H1 (cell line): ENCODE results near the gene HABP4. TPM values are rescaled to one million over a fixed set of nuclear protein-coding genes. Genes with fewer than 3 reads are reported as not detected.
A peak's percentile ranks its signal among the peaks of the same experiment; 100 is the strongest.

Source experiments
- CTCF ChIA-PET: fragments of 300-600 bp; sonication (Branson Sonifier 250); formaldehyde crosslinking; loops from one replicate; lab custom pipeline; 2021; ENCODE audit not compliant: partially characterized antibody; lab: Charles Lee
- POLR2A ChIA-PET: fragments of 300-600 bp; sonication (Branson Sonifier 250); formaldehyde crosslinking; loops from one replicate; lab custom pipeline; 2021; ENCODE audit warnings: inconsistent platforms; ENCODE audit not compliant: partially characterized antibody; lab: Charles Lee
- DNase-seq, 2 experiments: peaks; one replicate each; pipeline versions ENCODE4 v3.0.0 to v3.0.0-alpha.2; 2010 to 2022; ENCODE audit warnings: low spot score in 2 of 2, low read depth in 1 of 2, mixed read lengths in 1 of 2
- FAIRE-seq: peaks from 2 replicates; lab custom pipeline; 2011; peaks lifted over from hg19 to GRCh38; lab: Jason Lieb, UNC
- H2AFZ ChIP-seq: 2 replicates; pipeline ENCODE4 v1.8.1; 2012; ENCODE audit warnings: low read length, inconsistent platforms
- H2AK5ac ChIP-seq: 2 replicates; pipeline ENCODE4 v1.6.1; 2013; ENCODE audit warnings: low read depth, low read length
- H2BK120ac ChIP-seq: replicated peaks from 2 replicates; pipeline ENCODE3; 2013; ENCODE audit warnings: low read depth, low read length, inconsistent platforms
- H2BK12ac ChIP-seq: 2 replicates; pipeline ENCODE4 v1.6.1; 2013; ENCODE audit warnings: low read depth, low read length
- H2BK15ac ChIP-seq: 2 replicates; pipeline ENCODE4 v1.6.1; 2013; ENCODE audit warnings: low read length
- H2BK20ac ChIP-seq: 2 replicates; pipeline ENCODE4 v1.6.1; 2013; ENCODE audit warnings: low read length
- H2BK5ac ChIP-seq: 2 replicates; pipeline ENCODE4 v1.6.1; 2013; ENCODE audit warnings: low read depth, low read length
- H3K14ac ChIP-seq: 2 replicates; pipeline ENCODE4 v1.6.1; 2013; ENCODE audit warnings: inconsistent platforms; ENCODE audit not compliant: insufficient read length
- H3K18ac ChIP-seq: 2 replicates; pipeline ENCODE4 v1.6.1; 2013; ENCODE audit warnings: low read length; ENCODE audit errors: extremely low read depth
- H3K23ac ChIP-seq: 2 replicates; pipeline ENCODE4 v1.6.1; 2013; ENCODE audit warnings: inconsistent platforms; ENCODE audit not compliant: insufficient read length
- H3K23me2 ChIP-seq: 2 replicates; pipeline ENCODE4 v1.6.1; 2013; ENCODE audit warnings: low read depth, low read length
- H3K27ac ChIP-seq: 2 replicates; pipeline ENCODE4 v1.6.1; 2011; ENCODE audit warnings: low read depth, low read length, inconsistent platforms
- H3K27me3 ChIP-seq, 4 experiments: replicated peaks in 1 of 4; 1 replicate in 1 of 4; 2 replicates in 3 of 4; pipeline versions ENCODE4 v1.6.1 to v1.8.1; 2011 to 2013; ENCODE audit warnings: low read length in 3 of 4, mild to moderate bottlenecking in 3 of 4, inconsistent platforms in 2 of 4, mixed read lengths in 2 of 4, moderate library complexity in 1 of 4; ENCODE audit not compliant: control insufficient read depth in 3 of 4, insufficient read depth in 3 of 4; ENCODE audit errors: extremely low read depth in 1 of 4
- H3K36me3 ChIP-seq, 4 experiments: 2 replicates each; pipeline versions ENCODE4 v1.6.1 to v1.8.1; 2011 to 2013; ENCODE audit warnings: mild to moderate bottlenecking in 4 of 4, low read length in 3 of 4, moderate library complexity in 2 of 4, control low read depth in 1 of 4, inconsistent platforms in 1 of 4; ENCODE audit not compliant: insufficient read depth in 4 of 4, control insufficient read depth in 2 of 4
- H3K4ac ChIP-seq: replicated peaks from 2 replicates; pipeline ENCODE3; 2013; ENCODE audit warnings: low read length, low read depth, mixed read lengths, inconsistent platforms; ENCODE audit not compliant: insufficient read length
- H3K4me1 ChIP-seq, 4 experiments: replicated peaks in 1 of 4; 1 replicate in 1 of 4; 2 replicates in 3 of 4; pipeline versions ENCODE4 v1.6.1 to v1.8.1; 2011 to 2013; ENCODE audit warnings: low read length in 3 of 4, inconsistent platforms in 2 of 4, mixed read lengths in 1 of 4; ENCODE audit not compliant: insufficient read depth in 4 of 4, control insufficient read depth in 3 of 4
- H3K4me2 ChIP-seq, 2 experiments: 2 replicates each; pipeline versions ENCODE4 v1.6.1 to v1.8.1; 2011 to 2013; ENCODE audit warnings: low read depth in 2 of 2, low read length in 2 of 2, control low read depth in 1 of 2, inconsistent platforms in 1 of 2, mild to moderate bottlenecking in 1 of 2; ENCODE audit not compliant: insufficient read depth in 1 of 2
- H3K4me3 ChIP-seq, 4 experiments: fragments of 200-600, 300-600 bp in 1 of 4; sonication (generic), shearing (Covaris generic), sonication (Bioruptor Twin) in 1 of 4; 2 replicates each; pipeline versions ENCODE4 v1.5.1 to v1.8.1; 2011 to 2016; ENCODE audit warnings: low read length in 4 of 4, low read depth in 3 of 4, control low read depth in 2 of 4, inconsistent platforms in 2 of 4, mild to moderate bottlenecking in 2 of 4, mixed read lengths in 1 of 4, moderate library complexity in 1 of 4; ENCODE audit not compliant: insufficient read depth in 2 of 4; ENCODE audit errors: extremely low read depth in 1 of 4
- H3K56ac ChIP-seq: replicated peaks from 2 replicates; pipeline ENCODE3; 2013; ENCODE audit warnings: low read depth, mild to moderate bottlenecking, mixed read lengths, low read length, inconsistent platforms; ENCODE audit not compliant: insufficient read length
- H3K79me1 ChIP-seq: 2 replicates; pipeline ENCODE4 v1.6.1; 2013; ENCODE audit warnings: low read depth, low read length, control low read depth
- H3K79me2 ChIP-seq, 2 experiments: 2 replicates each; pipeline versions ENCODE4 v1.6.1 to v1.8.1; 2012 to 2013; ENCODE audit warnings: low read length in 2 of 2, mild to moderate bottlenecking in 2 of 2, inconsistent platforms in 1 of 2; ENCODE audit not compliant: insufficient read depth in 2 of 2, control insufficient read depth in 1 of 2
- H3K9ac ChIP-seq, 4 experiments: replicated peaks in 1 of 4; 1 replicate in 1 of 4; 2 replicates in 3 of 4; pipeline versions ENCODE4 v1.6.1 to v1.8.1; 2011 to 2013; ENCODE audit warnings: low read depth in 3 of 4, low read length in 3 of 4, control low read depth in 2 of 4, mild to moderate bottlenecking in 2 of 4, moderate library complexity in 2 of 4, inconsistent platforms in 1 of 4; ENCODE audit errors: extremely low read depth in 1 of 4
- H3K9me3 ChIP-seq, 2 experiments: 2 replicates each; pipeline versions ENCODE4 v1.6.1 to v1.8.1; 2012 to 2013; ENCODE audit warnings: mild to moderate bottlenecking in 2 of 2, moderate library complexity in 2 of 2, control low read depth in 1 of 2, inconsistent platforms in 1 of 2, low read depth in 1 of 2, low read length in 1 of 2, mixed read lengths in 1 of 2; ENCODE audit not compliant: insufficient read depth in 2 of 2
- H4K20me1 ChIP-seq, 2 experiments: replicated peaks in 1 of 2; 2 replicates each; pipeline versions ENCODE3 to v1.8.1; 2011 to 2013; ENCODE audit warnings: inconsistent platforms in 2 of 2, low read length in 2 of 2, mild to moderate bottlenecking in 1 of 2; ENCODE audit not compliant: insufficient read depth in 2 of 2, control insufficient read depth in 1 of 2
- H4K5ac ChIP-seq: 2 replicates; pipeline ENCODE4 v1.6.1; 2013; ENCODE audit warnings: low read length, low read depth, mixed read lengths, inconsistent platforms; ENCODE audit not compliant: insufficient read length
- H4K8ac ChIP-seq: 2 replicates; pipeline ENCODE4 v1.8.0; 2013; ENCODE audit warnings: mild to moderate bottlenecking, moderate library complexity, low read length, inconsistent platforms; ENCODE audit not compliant: insufficient read depth; ENCODE audit errors: extremely low read depth
- H4K91ac ChIP-seq: replicated peaks from 2 replicates; pipeline ENCODE3; 2013; ENCODE audit warnings: low read length, mixed read lengths, inconsistent platforms; ENCODE audit not compliant: insufficient read length
- CHD2 ChIP-seq: IDR thresholded peaks from 2 replicates; pipeline ENCODE4 v1.6.1; 2012; ENCODE audit warnings: low read length, improper control_type of control experiment
- EZH2 ChIP-seq: fragments of 200-600 bp; sonication (generic); IDR thresholded peaks from 2 replicates; pipeline ENCODE4 v1.7.1; 2012; ENCODE audit warnings: low read depth, mild to moderate bottlenecking, moderate library complexity, low read length, inconsistent platforms; ENCODE audit not compliant: severe bottlenecking
- GTF2F1 ChIP-seq: IDR thresholded peaks from 2 replicates; pipeline ENCODE4 v1.6.1; 2012; ENCODE audit warnings: low read depth, low read length, improper control_type of control experiment, borderline replicate concordance
- HDAC2 ChIP-seq, 2 experiments: fragments of 300-600 bp in 1 of 2; sonication (generic) in 1 of 2; IDR thresholded peaks; 2 replicates each; pipeline ENCODE4 v1.6.1; 2011 to 2012; ENCODE audit warnings: low read depth in 2 of 2, low read length in 2 of 2, mild to moderate bottlenecking in 2 of 2, moderate library complexity in 2 of 2, borderline replicate concordance in 1 of 2, inconsistent platforms in 1 of 2
- POLR2A ChIP-seq, 2 experiments: IDR thresholded peaks; 1 replicate in 1 of 2; 2 replicates in 1 of 2; pipeline ENCODE4 v1.6.1; 2011; ENCODE audit warnings: low read depth in 2 of 2, low read length in 2 of 2, mild to moderate bottlenecking in 2 of 2; ENCODE audit errors: control extremely low read depth in 1 of 2
- POU5F1 ChIP-seq: IDR thresholded peaks from 2 replicates; pipeline ENCODE4 v1.6.1; 2011; ENCODE audit warnings: low read depth, mild to moderate bottlenecking, low read length, moderate library complexity
- RAD21 ChIP-seq, 2 experiments: IDR thresholded peaks in 1 of 2; conservative IDR thresholded peaks in 1 of 2; 2 replicates each; pipeline ENCODE4 v1.6.1; 2011; ENCODE audit warnings: low read depth in 2 of 2, low read length in 2 of 2, improper control_type of control experiment in 1 of 2, inconsistent platforms in 1 of 2, mild to moderate bottlenecking in 1 of 2, moderate library complexity in 1 of 2
- TAF7 ChIP-seq: optimal IDR thresholded peaks from 2 replicates; pipeline ENCODE3; 2011; ENCODE audit warnings: low read depth, mild to moderate bottlenecking, inconsistent platforms, low read length, moderate library complexity, borderline replicate concordance
- TBP ChIP-seq: IDR thresholded peaks from 2 replicates; pipeline ENCODE4 v1.6.1; 2011; ENCODE audit warnings: low read depth, low read length, improper control_type of control experiment
- WGBS, 2 experiments: shearing (Covaris generic) in 1 of 2; methylation state at CpG; one replicate each; pipeline versions ENCODE4 v1.1.6 to v1.1.7; 2013 to 2015; ENCODE audit warnings: low lambda C conversion rate in 2 of 2, mixed read lengths in 2 of 2, inconsistent platforms in 1 of 2, low coverage in 1 of 2, missing lambda C conversion rate in 1 of 2; ENCODE audit not compliant: insufficient replicate concordance in 2 of 2, insufficient coverage in 1 of 2, insufficient read length in 1 of 2; ENCODE audit errors: extremely low coverage in 1 of 2, missing lambda C conversion rate in 1 of 2; 5-methylcytosine and 5-hydroxymethylcytosine counted together
- polyA plus RNA-seq, 7 experiments: library from polyadenylated mRNA; depleted of rRNA in 3 of 7; stranded (reverse) in 5 of 7; unstranded in 2 of 7; fragments of >200 nt in 5 of 7; fragments of 200-250 nt in 2 of 7; gene quantifications; 1 replicate in 5 of 7; 2 replicates in 1 of 7; 4 replicates in 1 of 7; pipeline versions ENCODE4 v1.2.1 to v1.2.3, GENCODE V29; 2011 to 2013; ENCODE audit warnings: missing spikeins in 2 of 7, mixed read lengths in 2 of 7
- total RNA-seq: library from RNA; stranded (reverse); fragmentation: NEBNext Ultra II Directional; extraction: Animal tissue kit (Norgen Biotek cat#: 25700); gene quantifications from 2 replicates; pipeline ENCODE4 v1.2.1, GENCODE V29; 2021
- TF ChIP-seq, protein P1 (sequence below): IDR thresholded peaks from 2 replicates; pipeline ENCODE4 v1.6.1; 2012; ENCODE audit warnings: low read length, inconsistent platforms

Gene HABP4
- total and polyA plus RNA-seq, 2 of the 8 experiments (the other 6 are each of a cell fraction or from before 2014, with no cell fraction given), result 3.3 to 11.2 TPM

DNA sequence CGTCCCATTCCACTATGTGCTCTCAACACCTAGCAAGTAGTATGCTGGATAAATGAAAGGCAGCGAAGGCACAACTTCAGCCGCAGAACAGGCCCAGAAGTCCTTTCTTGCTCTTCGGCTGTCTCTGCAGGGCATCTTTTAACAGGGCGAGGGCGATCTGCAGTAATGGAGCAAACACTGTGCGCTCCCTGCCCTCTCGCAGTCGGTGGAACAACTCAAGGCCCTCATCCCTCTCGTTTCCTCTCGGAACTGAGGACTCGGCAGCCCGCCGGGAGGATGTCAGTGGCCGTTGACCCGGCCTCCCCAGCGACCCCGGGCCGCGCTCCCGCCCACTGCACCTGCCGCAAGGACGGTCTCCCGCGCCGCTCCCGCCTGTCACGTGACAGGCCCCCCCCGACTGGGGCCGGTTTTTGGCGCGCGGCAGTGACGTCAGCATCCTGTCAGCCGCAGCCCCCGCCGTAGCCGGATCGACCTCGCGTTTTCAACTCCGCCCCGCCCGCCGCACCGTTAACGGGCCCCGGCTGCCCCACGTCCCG lies 32.9 kb upstream of the HABP4 start:
- Histone ChIP-seq H3K4me1 (peaks cover 0 to 14% (median 7%) of the 10 kb centered on the region in 4 experiments), H4K8ac (peak overlapping the region; percentile 75), H3K79me1 (peaks cover 4% of the 10 kb centered on the region; the same call in 1 of the 2 replicates), H2BK5ac (peak overlapping the region; percentile 57), H3K18ac (no peak overlapping the region), H4K20me1 (peaks cover 6 to 10% of the 10 kb centered on the region in 2 experiments), H3K4me3 (peak overlapping the region; percentile 66 to 93 (median 82)), H4K91ac (no peak overlapping the region), H2BK15ac (no peak overlapping the region), H4K5ac (peak overlapping the region; percentile 59), H3K23me2 (peaks cover 12% of the 10 kb centered on the region), H2BK12ac (no peak overlapping the region), H3K27me3 (no peaks in the 10 kb centered on the region), H2AFZ (peak overlapping the region; percentile 25; the same call in 1 of the 2 replicates), H2AK5ac (no peak overlapping the region), H2BK20ac (no peak overlapping the region), H3K14ac (no peak overlapping the region), H3K9me3 (no peaks in the 10 kb centered on the region), H3K36me3 (no peaks in the 10 kb centered on the region), H3K4me2 (peak overlapping the region; percentile 88 to 98), H2BK120ac (no peak overlapping the region), H3K23ac (no peak overlapping the region), H3K4ac (no peak overlapping the region), H3K27ac (no peak overlapping the region), H3K9ac (peak overlapping the region; percentile 67 to 90 (median 82)), H3K79me2 (peaks cover 2 to 47% of the 10 kb centered on the region in 2 experiments; a peak in 3 of 4 replicates), H3K56ac (no peak overlapping the region)
- ChIA-PET CTCF (no interaction called here), POLR2A (interaction anchor here (1.0 to 1.3 kb wide), 4 partner anchors 10 to 89 kb away, joined by 3 to 6 read pairs (median 3); partner anchors contain the start of gene HABP4)
- FAIRE-seq (no peak), DNase-seq (peak; percentile 50 to 92)
- WGBS, 2 experiments, result 3% methylated on average over 15 of the region's 50 CpGs; no CpG with 5 or more reads in 1 of the 2 experiments
- TF ChIP-seq TAF7, result no peak
- TF ChIP-seq RAD21 (IDR thresholded peaks at IDR 0.05 in 1 of 2, conservative IDR thresholded peaks at IDR 0.05 in 1 of 2; ENCODE audit: low read depth in 2 of 2, low read length in 2 of 2), result no peak
- TF ChIP-seq CHD2, result 0 out of 2 replicates have a peak, but pooled peaks have one; percentile 19
- peak; percentile 46 to 58; a peak in 2 of 3 replicates for TF ChIP-seq POLR2A (IDR thresholded peaks at IDR 0.05; ENCODE audit: control extremely low read depth in 1 of 2, low read depth in 2 of 2, low read length in 2 of 2)
- TF ChIP-seq TBP, result peak; percentile 62; the same call in 1 of the 2 replicates
- no peak for TF ChIP-seq EZH2
- TF ChIP-seq HDAC2 (IDR thresholded peaks at IDR 0.05; ENCODE audit: borderline replicate concordance in 1 of 2, low read depth in 2 of 2, low read length in 2 of 2), result 0 out of 4 replicates have a peak, but pooled peaks of 1 of the 2 experiments have one; percentile 50
- TF ChIP-seq POU5F1, result no peak
- TF ChIP-seq, protein P1, sequence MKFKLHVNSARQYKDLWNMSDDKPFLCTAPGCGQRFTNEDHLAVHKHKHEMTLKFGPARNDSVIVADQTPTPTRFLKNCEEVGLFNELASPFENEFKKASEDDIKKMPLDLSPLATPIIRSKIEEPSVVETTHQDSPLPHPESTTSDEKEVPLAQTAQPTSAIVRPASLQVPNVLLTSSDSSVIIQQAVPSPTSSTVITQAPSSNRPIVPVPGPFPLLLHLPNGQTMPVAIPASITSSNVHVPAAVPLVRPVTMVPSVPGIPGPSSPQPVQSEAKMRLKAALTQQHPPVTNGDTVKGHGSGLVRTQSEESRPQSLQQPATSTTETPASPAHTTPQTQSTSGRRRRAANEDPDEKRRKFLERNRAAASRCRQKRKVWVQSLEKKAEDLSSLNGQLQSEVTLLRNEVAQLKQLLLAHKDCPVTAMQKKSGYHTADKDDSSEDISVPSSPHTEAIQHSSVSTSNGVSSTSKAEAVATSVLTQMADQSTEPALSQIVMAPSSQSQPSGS, result 0 out of 2 replicates have a peak, but pooled peaks have one; percentile 47
- peak; percentile 38; the same call in 1 of the 2 replicates for TF ChIP-seq GTF2F1
